Activated CD8-positive, alpha-beta memory T cell treated with anti-CD3 and anti-CD28 coated beads, Interleukin-2, amount 50 U/mL, for 48 hours (primary cell): ENCODE measurements around the gene RCCD1.
"Not testable (repeated sequence)": the region's sequence is repeated elsewhere in the genome, so short reads cannot be mapped to it uniquely, and the experiment has no call there.

Experiments
- DNase-seq: peaks from one replicate; pipeline ENCODE4 v3.0.0-alpha.2; 2020

The RCCD1 gene, protein sequence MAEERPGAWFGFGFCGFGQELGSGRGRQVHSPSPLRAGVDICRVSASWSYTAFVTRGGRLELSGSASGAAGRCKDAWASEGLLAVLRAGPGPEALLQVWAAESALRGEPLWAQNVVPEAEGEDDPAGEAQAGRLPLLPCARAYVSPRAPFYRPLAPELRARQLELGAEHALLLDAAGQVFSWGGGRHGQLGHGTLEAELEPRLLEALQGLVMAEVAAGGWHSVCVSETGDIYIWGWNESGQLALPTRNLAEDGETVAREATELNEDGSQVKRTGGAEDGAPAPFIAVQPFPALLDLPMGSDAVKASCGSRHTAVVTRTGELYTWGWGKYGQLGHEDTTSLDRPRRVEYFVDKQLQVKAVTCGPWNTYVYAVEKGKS

DNA sequence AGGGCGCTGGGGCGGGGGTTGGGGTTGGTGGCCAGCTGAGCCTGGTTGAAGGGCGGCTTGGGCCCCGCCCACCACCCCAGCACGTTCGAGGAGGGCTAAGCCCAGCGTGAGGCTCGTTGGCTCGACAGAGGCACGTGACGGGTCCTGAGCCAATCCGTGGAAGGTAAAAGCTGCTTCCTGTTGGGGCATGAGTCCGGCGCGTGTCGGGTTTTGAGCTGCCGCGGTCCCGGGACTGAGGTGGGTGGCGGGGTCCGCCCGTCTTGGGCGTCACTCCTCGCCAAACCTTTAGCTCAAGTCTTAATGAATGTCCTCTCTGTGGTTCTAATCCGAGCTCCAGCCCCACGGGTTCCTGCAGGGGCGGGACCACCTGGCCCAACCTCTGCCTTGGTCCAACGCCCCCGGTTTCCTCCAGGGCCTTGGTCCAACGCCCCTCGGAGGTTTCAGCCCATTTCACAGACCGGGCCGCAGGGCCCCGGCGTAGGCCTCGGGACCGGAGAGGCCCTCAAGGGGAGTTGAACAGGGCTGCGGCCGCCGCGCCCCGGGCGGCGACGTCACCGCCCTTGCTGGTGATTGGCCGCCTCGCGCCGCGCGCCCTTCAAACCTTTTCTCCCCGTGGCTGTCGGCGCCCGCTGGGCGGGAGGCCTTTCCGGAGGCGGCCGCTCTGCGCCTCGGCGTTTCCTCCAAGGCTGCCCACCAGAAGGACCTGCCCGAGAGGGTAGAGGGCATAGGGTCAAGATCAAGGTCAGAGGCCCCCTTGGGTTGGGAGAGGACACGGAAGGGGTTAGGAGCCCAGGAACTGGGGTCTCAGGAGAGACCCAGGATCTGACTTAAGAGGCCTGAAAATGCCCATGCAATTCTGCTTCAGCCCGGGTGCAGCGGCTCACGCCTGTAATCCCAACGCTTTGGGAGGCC lies at the start of gene RCCD1:
TSS of gene RCCD1 (plus strand) at position 173 of the 912 bp plus-strand sequence. CDS start 1,851 bp downstream, outside the sequence.
- peak; percentile 94 for DNase-seq

DNA sequence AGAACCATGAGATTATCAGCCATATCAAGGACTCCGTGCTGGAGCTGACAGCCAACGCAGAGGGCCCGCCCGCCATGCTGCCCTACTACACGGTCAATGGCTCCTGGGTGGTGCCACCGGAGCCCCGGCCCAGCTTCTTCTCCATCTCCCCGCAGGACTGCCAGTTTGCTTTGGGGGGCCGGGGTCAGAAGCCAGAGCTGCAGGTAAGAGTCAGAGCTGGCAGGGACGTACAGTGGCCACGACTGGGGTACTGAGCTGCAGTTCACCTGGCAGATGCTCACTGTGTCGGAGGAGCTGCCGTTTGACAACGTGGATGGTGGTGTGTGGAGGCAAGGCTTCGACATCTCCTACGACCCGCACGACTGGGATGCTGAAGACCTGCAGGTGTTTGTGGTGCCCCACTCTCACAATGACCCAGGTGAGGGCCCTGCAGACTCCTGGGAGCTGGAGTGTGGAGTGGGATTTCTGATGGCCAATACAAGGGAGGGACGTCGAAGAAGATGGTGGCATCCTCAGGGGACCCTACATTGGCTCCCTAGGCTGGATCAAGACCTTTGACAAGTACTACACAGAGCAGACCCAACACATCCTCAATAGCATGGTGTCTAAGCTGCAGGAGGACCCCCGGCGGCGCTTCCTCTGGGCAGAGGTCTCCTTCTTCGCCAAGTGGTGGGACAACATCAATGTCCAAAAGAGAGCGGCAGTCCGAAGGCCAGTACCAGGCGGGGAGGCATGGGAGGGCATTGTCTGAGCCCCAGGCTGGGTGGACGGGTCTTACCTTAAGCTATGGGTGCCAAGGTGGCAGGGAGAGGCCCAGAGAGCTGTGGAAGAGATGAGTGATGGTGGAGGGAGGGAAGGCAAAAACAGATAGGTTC lies 49.1 kb upstream of the RCCD1 start:
- no peak for DNase-seq

DNA sequence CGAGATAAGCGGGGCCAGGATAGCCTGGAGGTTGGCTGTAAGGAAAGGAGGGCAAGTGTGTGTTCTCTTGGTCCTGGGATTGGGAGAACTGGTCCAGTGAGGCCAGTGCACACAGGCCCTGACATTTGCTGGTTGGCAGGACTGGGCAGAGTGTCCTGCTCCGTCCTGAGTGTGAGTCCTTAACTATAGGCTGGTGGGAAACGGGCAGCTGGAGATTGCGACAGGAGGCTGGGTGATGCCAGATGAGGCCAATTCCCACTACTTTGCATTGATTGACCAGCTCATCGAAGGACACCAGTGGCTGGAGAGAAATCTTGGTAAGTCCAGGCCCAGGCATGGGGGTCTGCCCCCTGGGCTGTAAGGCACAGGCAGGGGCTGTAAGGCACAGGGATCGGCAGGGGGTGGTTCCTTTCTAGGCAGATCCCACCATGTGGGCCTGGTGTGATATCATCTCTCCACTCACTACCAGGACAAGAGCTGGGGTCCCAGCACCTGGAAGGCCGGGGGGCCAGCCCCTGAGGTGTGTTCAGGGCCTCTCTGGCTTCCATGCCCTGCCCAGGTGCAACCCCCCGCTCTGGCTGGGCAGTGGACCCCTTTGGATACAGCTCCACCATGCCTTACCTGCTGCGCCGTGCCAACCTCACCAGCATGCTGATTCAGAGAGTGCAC lies 48.4 kb upstream of the RCCD1 start:
- no peak for DNase-seq

DNA sequence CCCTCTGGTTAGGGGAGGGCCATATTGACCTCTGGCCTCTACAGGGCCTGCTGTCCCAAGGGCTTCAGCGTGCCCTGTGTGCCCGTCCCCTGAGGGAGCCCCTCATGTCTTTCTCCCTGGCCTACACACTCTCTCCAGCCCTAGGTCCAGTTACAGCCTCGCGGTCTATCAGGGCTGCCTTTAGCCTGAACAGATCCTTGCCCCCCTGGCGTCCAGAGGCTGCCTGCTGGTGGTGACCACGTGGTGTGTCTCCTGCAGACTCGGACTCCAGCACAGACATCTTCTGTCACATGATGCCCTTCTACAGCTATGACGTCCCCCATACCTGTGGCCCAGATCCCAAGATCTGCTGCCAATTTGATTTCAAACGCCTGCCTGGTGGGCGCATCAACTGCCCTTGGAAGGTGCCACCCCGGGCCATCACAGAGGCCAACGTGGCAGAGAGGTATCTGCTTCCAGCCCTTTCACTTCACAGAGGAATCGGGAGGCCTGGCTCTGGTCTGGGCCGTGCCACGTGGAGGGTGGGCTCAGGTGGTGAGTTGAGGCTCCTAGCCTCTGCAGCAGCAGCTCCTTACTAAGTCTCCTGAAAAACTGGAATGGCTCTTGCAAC lies 47.5 kb upstream of the RCCD1 start:
- no peak for DNase-seq

DNA sequence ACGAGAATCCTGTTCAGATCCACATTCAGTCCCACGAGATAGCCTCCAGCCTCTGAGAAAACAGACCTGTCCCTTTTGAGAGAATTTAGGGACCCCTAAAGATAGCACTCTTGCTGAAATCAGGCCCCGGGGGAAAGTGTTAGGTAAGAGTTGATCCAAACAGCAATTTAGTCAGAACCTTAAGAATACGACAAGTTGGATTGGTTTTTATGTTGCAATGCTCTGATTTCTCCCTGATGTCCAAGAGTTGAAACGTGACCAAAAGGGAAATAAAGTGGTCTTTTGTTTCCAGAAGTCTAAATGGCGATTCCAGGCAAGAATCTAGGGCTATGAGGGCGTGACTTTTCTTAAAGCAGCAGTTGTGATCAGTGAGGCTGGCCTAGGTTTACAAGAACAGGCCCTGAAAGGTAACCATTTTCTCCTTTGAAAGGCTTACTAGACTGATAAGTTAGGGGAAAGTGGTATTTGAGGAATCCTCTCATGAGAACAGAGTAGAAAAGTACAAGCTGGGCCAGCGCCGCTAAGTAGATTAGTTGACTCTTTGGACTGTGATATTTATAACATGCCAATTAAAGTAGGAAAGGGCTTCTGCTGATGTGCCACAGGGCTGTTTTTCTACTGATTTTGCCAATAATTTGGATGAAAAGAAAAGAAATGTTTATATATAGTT lies 46.7 kb upstream of the RCCD1 start:
- no peak for DNase-seq

DNA sequence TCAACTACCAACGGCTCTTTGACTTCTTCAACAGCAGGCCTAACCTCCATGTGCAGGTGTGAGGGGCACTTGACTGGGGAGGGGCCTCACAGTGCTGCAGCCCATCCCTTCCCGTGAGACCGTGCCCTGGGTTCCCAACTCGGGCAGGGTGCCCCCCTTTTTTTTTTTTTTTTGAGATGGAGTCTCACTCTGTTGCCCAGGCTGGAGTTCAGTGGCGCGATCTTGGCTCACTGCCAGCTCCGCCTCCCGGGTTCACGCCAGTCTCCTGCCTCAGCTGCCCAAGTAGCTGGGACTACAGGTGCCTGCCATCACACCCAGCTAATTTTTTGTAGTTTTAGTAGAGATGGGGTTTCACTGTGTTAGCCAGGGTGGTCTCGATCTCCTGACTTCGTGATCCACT lies 45.2 kb upstream of the RCCD1 start:
- DNase-seq: not testable (repeated sequence)

DNA sequence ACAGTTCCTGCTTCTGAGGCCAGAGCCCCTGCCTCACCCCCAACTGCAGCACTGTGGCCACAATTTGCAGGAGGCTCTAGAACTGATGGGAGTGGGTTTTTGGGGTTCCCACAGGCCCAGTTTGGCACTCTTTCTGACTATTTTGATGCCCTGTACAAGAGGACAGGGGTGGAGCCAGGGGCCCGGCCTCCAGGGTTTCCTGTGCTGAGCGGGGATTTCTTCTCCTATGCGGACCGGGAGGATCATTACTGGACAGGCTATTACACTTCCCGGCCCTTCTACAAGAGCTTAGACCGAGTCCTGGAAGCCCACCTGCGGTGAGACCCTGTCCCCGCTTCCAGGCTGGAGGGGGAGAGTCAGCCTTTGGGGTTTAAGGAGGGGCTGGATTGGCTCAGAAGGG lies 44.7 kb upstream of the RCCD1 start:
- no peak for DNase-seq

DNA sequence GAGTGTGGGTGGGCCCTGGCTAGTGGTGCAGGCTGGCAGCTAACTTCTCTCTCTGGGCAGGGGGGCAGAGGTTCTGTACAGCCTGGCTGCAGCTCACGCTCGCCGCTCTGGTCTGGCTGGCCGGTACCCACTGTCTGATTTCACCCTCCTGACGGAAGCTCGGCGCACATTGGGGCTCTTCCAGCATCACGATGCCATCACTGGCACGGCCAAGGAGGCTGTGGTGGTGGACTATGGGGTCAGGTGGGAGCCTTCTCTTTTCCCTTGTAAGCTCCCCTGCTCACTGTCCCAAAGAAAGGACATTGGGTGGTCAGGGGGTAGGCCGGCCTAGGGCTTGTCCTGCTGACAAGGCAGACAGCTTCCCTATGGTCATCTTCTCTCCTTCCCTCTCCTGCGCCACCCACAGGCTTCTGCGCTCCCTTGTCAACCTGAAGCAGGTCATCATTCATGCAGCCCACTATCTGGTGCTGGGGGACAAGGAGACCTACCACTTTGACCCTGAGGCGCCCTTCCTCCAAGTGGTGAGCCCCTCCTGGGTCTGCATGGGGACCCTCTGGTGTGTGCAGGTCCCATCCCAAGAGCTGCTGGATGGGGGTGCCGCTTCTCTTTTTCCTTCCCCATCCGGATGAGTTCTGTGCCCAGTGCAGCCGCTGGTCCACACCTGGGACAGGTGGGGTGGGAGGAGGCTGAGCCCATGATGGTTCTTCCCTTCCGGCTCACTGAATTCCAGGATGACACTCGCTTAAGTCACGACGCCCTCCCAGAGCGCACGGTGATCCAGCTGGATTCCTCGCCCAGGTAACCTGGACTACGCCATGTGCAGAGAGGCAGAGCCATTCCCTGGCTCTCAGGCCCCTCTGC lies 44.0 kb upstream of the RCCD1 start:
- no peak for DNase-seq

DNA sequence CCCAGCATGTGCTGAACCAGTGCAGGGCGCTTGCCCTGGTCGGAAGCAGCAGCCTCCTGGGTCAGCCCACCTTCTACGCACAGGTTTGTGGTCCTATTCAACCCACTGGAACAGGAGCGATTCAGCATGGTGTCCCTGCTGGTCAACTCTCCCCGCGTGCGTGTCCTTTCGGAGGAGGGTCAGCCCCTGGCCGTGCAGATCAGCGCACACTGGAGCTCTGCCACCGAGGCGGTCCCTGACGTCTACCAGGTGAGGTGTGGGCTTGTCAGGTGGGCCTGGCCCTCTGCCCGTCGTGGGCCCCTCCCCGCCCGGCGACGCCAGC lies 43.4 kb upstream of the RCCD1 start:
- no peak for DNase-seq

DNA sequence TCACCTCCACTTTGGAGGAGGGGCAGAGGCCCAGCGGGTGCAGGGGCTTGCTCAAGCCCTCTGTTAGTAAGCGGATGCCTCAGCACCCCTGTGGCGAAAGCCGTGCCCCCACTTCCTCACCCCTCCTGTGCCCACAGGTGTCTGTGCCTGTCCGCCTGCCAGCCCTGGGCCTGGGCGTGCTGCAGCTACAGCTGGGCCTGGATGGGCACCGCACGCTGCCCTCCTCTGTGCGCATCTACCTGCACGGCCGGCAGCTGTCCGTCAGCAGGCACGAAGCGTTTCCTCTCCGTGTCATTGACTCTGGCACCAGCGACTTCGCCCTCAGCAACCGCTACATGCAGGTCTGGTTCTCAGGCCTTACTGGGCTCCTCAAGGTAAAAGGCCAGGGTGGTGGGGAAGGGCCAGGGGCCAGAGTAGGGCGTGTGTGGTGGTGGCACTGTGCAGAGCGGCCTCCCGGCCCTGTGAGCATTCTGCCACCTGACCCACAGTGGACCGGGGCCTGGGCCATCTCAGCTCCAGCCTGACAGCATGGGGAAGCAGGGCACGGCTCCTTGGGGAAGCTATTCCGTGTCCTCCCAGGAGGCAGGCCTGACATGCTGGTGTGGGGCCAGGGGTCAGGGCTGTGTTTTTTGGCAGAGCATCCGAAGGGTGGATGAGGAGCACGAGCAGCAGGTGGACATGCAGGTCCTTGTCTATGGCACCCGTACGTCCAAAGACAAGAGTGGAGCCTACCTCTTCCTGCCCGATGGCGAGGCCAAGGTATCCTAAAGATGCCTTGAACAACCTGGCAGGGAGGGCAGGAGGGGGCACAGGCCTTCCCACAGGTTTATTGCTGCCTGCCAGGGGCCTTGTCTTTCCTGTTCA lies 42.5 kb upstream of the RCCD1 start:
- DNase-seq: no peak

DNA sequence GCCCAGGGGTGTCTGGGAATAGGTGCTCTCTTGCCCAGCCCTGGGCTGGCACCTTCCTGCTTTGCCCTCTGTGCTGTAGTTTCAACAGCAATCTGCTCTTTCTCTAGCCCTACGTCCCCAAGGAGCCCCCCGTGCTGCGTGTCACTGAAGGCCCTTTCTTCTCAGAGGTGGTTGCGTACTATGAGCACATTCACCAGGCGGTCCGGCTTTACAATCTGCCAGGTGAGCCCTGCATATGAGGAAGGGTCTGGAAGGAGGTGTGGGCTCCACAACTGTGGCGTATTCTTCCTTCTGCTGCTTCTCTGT lies 42.0 kb upstream of the RCCD1 start:
- DNase-seq: no peak

DNA sequence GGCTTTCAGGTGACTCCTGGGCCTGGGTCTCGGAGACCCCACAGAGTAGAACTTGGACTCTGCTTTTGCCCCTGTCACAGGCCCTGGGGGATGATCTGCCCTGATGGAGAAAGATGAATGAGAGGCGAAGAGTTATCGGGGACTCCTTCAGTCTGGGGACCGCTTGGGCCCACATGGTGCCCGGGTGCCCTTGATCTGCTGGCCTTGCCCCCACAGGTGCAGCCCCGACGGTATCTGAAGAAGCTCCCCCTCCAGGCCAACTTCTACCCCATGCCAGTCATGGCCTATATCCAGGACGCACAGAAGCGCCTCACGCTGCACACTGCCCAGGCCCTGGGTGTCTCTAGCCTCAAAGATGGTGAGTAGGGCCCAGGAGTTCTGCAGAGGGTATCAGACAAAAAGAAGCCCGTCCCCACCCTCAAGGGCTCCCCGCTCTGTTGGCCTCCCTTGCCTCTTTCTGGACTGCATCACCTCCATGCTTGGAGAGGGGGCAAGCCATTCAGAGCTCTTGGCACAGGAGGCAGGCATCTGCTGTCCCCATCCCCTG lies 41.2 kb upstream of the RCCD1 start:
- DNase-seq: no peak

DNA sequence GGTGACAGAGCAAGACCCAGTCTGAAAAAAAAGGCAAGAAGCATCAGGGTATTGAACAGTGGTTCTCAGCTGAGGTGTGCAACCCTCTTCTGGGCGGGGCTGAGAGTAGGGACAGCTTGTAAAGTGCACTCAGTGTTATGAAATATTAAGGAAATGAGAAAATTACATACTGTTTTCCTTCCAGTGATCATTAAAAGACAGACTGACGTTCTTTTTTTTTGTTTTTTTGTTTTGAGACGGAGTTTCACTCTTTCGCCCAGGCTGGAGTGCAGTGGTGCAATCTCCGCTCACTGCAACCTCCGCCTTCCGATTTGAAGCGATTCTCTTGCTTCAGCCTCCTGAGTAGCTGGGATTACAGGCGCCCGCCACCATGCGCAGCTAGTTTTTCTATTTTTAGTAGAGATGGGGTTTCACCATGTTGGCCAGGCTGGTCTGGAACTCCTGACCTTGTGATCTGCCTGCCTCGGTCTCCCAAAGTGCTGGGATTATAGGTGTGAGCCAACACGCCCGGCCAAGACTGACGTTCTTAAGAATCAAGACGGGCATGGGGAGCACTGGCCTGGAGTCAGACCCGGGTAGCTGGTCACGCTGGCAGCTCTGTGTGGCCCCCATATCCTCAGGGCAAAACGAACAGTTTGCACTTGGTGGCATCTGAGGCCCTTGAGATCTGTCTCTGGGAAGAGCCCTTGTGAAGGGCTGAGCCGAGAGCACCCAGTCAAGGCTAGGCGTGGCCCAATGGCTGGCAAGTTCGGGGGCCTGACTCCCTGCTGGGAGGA lies 40.2 kb upstream of the RCCD1 start:
- no peak for DNase-seq

DNA sequence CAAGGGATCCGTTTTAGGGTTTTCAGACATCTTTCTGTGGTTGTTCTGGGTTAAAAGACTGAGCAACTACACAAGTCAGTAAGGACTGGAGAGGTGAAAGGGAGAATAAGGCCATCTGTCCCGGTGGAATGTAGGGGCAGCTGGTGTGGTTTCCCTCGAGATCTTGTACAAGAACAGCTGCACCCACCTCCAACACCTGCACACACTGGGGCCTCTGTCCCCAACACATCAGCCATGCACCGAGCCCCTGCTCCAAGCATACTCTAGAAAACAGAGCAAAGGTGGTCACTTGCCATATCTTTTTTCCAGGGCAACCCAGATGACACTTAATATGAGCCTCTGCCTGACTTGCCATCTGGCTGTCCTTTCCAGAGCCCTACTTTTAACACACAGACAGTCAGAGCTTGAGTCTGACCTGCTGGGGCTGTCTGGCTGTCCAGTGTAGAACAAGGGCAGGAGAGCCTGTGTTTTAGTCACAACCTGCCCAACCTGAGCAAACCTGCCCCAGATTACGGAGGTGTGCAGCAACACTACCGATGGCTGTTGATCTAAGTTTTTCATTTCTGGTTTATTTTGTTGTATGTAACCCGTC lies 39.4 kb upstream of the RCCD1 start:
- DNase-seq: no peak

DNA sequence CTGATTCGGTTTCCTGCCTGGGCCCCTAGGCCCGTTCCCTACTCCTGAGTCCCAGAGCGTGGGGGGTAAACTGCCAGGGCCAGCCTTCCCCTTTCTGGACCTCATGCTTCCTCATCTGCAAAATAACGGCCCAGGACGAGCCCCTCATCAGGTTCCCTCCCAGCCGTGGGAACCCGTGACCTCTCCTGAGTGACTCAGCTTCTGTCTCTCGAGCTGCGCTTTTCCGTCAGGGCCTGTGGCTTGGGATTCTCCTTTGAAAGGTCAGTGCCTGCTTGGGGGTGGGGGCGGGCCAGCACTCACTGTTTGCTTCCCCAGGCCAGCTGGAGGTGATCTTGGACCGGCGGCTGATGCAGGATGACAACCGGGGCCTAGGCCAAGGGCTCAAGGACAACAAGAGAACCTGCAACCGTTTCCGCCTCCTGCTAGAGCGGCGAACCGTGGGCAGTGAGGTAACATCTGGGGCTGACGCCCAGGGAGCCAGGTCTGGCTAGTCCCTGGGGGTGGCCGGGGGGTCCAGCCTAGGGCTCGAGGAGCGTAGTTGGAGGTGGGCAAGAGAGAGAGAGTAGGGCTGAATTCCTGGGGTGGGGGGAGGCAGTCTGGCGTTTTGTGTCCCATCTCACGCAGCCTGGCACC lies 38.8 kb upstream of the RCCD1 start:
- no peak for DNase-seq

DNA sequence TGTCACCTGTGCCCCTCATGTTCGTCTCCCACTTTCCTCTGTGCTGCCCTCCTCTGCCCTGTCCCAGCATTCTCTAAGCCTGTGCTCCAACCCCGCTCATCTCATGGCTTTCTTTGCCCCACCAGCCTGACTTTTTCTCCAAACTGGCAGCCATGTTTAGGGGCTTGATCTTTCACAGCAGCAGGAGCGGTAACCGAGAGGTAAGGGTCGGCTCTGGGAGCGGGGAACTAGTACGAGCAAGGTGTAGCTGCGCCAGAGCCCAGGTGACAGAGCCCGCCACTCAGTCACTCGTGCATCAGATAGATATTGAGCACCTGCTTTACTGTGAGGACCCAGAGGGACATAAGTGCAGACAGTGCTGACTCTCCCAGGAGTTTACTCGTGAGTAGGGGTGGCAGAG lies 38.2 kb upstream of the RCCD1 start:
- no peak for DNase-seq

DNA sequence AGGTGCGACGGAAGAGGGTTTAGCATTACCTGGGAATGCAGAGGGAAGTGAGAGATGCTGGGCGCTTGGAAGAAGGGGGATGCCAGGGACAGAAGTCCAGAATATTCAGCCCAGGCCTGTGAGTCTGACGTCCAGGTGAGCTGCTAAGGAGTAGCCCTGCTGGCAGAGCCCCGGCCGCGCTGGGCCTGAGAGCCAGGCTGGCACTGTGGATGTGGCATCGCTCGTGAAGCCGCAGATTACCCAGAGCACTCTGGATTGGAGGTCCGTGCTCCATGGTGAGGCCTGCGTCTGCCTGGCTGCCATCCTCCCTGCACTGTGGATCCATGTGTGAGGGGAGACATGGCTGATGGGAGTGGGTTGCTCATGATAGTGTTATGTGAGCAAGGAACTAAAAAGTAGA lies 37.1 kb upstream of the RCCD1 start:
- no peak for DNase-seq
